GM19023 (cell line): ENCODE data around the gene RIMKLA.

ENCODE experiments used
- ATAC-seq: cut with Tn5 transposase; IDR thresholded peaks from one replicate; pipeline ENCODE4 v1.9.1; 2021; ENCODE audit warnings: mild to moderate bottlenecking, moderate library complexity; ENCODE audit not compliant: unreplicated experiment

Gene RIMKLA

DNA sequence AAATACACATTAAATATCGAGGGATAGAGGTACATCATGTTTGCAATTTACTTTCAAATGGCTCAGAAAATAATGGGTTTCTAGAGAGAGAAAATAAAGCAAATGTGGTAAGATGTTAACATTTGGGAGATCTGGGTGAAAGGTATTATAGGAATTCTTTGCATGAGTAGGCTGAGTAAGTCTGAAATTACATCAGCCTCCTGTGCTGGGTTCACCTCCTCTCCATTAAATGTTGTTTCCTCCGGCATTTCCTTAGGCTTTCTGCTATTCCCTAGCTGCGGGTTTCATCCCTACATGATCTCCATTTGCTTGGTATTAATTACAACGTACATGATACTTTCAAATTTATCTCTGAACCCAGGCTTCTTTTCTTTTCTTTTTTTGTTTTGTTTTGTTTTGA lies 43.6 kb downstream of the RIMKLA start:
- ATAC-seq = no peak

DNA sequence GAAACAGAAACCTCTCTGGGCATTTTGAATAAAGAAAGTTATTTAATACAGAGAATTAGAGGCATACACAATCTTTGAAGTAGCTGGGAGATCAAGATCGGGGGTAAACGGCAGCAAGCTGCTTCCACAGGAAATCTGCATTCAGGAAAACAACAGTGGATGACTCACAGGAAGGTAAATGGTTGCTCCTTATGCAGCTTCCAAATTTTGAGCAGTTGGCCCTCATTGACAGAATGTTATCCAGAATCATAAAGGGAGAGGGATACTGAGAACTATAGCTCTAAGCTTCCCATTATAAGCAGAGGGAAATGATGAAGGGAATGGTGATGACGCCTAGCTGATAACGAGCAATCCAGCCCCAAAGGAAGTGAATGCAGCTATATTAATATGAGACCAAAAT lies 46.6 kb downstream of the RIMKLA start:
- no peak for ATAC-seq

GRCh38 chr1:42429603-42430002 lies 49.0 kb downstream of the RIMKLA start:
- ATAC-seq = no peak

DNA sequence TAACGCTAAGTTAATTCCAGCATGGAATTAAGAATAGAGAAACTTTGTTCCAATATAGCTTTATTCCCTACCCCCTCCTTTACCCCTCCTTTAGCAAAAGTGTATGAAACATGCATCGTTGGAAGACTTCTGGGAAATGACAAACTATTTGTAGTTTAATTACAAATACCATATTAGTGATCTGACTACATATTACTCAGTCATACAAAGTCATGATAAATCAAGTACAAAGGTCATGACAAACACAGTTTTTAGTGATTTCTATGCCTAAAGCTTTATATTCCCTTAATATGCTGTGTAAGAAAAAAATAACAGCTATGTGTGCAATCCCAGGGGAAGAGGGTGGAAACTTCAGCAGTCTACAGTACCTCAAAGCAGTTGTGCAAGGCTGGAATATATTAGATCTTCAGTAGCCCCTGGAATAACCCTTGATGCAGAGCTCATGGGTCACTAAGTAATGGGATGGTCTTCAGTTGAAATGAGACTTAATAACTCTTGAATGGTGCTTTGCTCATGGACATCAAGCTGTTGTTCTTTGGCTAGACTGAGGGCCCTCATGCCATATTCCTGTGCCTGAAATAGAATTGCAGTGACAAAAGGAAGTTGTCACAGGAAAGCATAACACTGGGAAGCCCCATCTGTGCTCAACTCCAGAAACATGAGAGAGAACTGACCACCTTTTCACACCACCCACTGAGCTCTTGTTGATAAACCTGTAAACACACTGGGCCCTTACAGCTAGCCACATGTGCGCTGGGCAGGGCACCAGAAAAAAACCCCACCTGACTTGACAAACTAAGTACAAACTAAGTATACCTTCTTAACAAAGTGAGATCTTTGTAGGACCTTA lies 49.9 kb downstream of the RIMKLA start:
- ATAC-seq = no peak

- no peak for ATAC-seq
These were observed 50.9 kb downstream of the RIMKLA start for GRCh38 chr1:42431514-42431913.

DNA sequence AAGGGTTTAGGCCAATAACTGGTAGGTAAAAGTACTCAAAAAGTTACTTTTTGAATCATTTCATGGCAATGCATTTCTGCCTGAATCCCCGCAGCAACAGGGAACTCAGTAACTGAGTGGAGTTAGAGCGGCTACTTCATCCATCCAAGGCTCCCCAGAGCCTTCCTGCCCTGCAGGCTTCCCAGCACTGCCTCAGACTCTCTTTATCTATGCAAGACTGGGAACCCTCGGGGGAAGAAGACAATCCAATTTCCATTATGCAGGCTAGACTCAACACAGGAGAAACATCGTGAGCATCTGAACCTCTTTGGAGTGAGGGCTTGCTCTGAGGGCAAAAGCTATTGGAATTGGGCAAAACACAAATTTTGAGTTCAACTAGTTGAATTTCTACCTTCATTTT lies 52.1 kb downstream of the RIMKLA start:
- ATAC-seq = no peak

- ATAC-seq = no peak
These were observed 52.8 kb downstream of the RIMKLA start for GRCh38 chr1:42433369-42433768.

DNA sequence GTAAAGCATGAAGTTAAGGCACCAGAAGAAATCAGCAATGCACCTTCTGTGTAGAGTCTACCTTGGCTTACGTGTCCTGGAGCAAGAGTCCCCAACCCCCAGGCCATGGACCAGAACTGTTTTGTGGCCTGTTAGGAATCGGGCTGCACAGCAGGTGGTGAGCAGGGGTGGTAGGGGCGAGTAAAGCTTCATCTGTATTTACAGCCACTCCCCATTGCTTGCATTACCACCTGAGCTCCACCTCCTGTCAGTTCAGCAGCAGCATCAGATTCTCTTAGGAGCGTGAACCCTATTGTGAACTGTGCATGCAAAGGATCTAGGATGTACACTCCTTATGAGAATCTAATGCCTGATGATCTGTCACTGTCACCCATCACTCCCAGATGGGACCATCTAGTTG lies 53.7 kb downstream of the RIMKLA start:
- no peak for ATAC-seq

DNA sequence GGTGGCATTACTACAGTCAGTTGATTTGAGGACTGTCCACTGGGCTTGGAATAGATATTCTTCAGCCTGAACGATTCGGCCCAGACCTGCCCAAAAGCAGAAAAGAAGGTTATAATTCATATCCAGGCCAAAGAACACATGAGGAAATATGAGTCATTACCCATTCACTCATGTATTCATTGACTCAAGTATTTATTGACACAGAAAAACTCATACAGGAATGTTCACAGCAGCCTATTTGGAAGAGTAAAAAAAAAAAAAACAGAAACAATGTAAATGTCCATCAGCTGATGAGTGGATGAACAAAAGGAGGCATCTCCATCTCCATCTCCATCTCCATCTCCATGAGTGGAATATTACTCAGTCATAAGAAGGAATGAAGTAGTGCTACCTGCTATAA lies 59.3 kb downstream of the RIMKLA start:
- ATAC-seq = no peak

- ATAC-seq = no peak
These were observed 62.1 kb downstream of the RIMKLA start for GRCh38 chr1:42442662-42443061.

DNA sequence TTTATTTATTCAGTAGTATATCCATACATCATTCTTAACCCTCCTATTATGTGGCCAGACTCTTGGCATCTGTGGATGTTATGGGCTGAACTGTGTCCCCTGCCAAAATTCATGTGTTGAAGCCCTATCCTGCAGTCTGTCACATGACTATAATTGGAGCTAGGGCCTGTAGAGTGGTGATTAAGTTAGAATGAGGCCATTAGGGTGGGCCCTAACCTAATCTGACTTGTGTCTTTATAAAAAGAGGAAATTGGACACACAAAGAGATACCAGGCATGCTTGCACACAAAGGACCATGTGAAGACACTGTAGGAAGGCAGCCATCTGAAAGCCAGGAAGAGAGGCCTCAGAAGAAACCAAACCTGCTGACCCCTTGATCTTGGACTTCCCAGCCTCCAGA lies 68.7 kb downstream of the RIMKLA start:
- ATAC-seq = no peak

DNA sequence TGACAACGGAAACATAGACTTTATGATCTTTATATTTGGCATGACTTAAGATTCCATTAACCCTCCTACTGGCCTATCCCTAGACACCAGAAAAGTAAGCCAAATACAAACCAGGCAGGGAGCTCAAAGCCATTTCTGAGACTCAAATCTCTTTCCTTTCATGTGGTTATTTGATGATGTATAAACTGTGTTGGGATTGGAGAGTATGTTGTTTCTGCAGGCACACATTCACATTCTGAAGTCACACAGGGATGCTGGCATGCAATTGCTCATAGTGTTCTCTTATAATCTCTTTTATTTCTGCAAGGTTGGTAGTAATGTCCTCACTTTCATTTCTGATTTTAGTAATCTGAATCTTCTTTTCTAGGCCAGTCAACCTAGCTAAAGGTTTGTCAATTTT lies 69.5 kb downstream of the RIMKLA start:
- no peak for ATAC-seq

GRCh38 chr1:42453386-42453785 lies 72.8 kb downstream of the RIMKLA start:
- ATAC-seq = no peak

DNA sequence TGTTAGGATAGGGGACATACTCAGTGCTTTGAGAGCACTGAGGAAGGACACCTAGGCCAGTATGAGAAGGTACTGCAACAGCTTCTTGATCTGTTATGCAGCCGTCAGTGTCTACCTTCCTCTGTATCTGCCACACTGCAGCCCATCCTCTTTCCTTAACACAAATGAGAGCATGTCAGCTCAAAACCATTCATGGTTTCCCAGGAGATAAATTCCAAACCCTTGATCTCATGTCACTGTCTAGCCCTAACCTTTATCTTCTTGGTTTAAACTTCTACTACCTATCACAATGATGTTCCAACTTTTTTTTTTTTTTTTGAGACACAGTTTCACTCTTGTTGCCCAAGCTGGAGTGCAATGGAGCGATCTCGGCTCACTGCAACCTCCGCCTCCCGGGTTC lies 73.8 kb downstream of the RIMKLA start:
- no peak for ATAC-seq

- ATAC-seq = peak; percentile 89
These were observed 75.6 kb downstream of the RIMKLA start, which contains the start of the genes PPCS and ZMYND12 for GRCh38 chr1:42456010-42456753. TSS of gene PPCS (plus strand) at chr1:42456543. CDS start at chr1:42456566, 23 bp downstream. TSS of gene ZMYND12 (minus strand) at chr1:42456022. CDS start at chr1:42455997, 25 bp downstream.

- ATAC-seq = peak; percentile 53
These were observed 76.1 kb downstream of the RIMKLA start for GRCh38 chr1:42456754-42457089.

GRCh38 chr1:42461196-42461595 lies 80.6 kb downstream of the RIMKLA start:
- no peak for ATAC-seq

- peak; percentile 99 for ATAC-seq
These were observed 82.5 kb downstream of the RIMKLA start, which contains the start of gene CCDC30 for GRCh38 chr1:42462828-42463763. TSS of gene CCDC30 (plus strand) at chr1:42463286. CDS start at chr1:42480552, 17,266 bp downstream.

GRCh38 chr1:42463921-42464320 lies 83.3 kb downstream of the RIMKLA start:
- no peak for ATAC-seq

- no peak for ATAC-seq
These were observed 85.4 kb downstream of the RIMKLA start for GRCh38 chr1:42466030-42466429.

DNA sequence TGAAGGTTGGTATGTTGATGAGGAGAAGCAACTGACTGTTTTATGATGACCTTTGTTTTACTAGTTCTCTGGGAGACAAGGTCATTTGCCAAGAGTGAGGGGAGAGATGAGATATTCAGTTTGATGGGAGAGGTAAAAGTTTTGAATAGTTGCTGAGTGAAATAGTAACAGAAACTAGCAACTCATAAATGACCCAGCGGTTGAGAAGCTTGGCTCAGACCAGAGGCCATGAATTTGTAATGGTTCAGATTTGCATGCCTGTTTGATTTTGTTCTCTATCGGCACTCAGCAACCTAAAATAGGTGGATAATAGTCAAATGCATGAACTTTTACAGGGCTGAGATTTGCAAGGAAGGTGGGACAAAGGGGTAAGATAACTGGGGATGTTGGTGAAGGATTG lies 89.1 kb downstream of the RIMKLA start:
- ATAC-seq = no peak
